Loucy (cell line): ENCODE results near the gene FEZ2.

Experiments used
- EZH2phosphoT487 ChIP-seq: fragments of 200-600 bp; IDR thresholded peaks from 2 replicates; pipeline ENCODE4 v1.6.1; 2018; ENCODE audit warnings: antibody characterized with exemption, mild to moderate bottlenecking, moderate library complexity, borderline replicate concordance
- TF ChIP-seq, protein P1 (sequence below): fragments of 200-600 bp; sonication (generic); conservative IDR thresholded peaks from 2 replicates; pipeline ENCODE4 v1.5.1; 2014; ENCODE audit warnings: mild to moderate bottlenecking, antibody characterized with exemption, low read length

DNA sequence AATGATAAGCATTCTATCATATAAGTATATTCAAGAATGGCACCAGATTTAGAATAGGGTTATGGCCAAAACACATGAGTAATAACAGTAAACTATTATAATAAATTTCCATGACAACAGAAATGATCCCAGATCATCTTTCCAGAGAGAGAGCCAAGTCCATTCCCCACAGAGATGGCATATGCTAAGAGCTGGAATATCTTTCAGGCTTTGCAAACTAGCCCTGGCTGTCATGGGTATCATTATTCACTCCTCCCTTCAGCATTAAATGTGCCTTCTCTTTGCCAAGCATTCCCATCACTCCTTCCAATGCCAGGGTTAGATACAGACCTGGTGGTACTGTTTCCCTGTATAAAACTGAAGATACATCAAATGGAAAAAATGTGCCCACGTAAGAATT lies 10.9 kb downstream of the FEZ2 start:
- TF ChIP-seq, protein P1, sequence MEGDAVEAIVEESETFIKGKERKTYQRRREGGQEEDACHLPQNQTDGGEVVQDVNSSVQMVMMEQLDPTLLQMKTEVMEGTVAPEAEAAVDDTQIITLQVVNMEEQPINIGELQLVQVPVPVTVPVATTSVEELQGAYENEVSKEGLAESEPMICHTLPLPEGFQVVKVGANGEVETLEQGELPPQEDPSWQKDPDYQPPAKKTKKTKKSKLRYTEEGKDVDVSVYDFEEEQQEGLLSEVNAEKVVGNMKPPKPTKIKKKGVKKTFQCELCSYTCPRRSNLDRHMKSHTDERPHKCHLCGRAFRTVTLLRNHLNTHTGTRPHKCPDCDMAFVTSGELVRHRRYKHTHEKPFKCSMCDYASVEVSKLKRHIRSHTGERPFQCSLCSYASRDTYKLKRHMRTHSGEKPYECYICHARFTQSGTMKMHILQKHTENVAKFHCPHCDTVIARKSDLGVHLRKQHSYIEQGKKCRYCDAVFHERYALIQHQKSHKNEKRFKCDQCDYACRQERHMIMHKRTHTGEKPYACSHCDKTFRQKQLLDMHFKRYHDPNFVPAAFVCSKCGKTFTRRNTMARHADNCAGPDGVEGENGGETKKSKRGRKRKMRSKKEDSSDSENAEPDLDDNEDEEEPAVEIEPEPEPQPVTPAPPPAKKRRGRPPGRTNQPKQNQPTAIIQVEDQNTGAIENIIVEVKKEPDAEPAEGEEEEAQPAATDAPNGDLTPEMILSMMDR, result no peak
- no peak for TF ChIP-seq EZH2phosphoT487
